K562 (cell line): ENCODE results near the gene AGRN. TPM values are rescaled to one million over a fixed set of nuclear protein-coding genes. Genes with fewer than 3 reads are reported as not detected.
A peak's percentile ranks its signal among the peaks of the same experiment; 100 is the strongest.

Source experiments
- ATF3 ChIP-seq, 2 experiments: fragments of 450-650 bp in 1 of 2; sonication (generic) in 1 of 2; formaldehyde crosslinking in 1 of 2; IDR thresholded peaks in 1 of 2; conservative IDR thresholded peaks in 1 of 2; 2 replicates each; pipeline versions ENCODE4 v1.6.1 to v1.8.1; 2016 to 2023; ENCODE audit warnings: mild to moderate bottlenecking in 2 of 2, moderate library complexity in 2 of 2, inconsistent platforms in 1 of 2, missing genetic modification reagents in 1 of 2
- CREB5 ChIP-seq: fragments of 250-450 bp; sonication (Bioruptor Pico); IDR thresholded peaks from 2 replicates; pipeline ENCODE4 v1.5.0; 2020; ENCODE audit warnings: mild to moderate bottlenecking
- CTCF ChIP-seq, 3 experiments: IDR thresholded peaks in 2 of 3; conservative IDR thresholded peaks in 1 of 3; 2 replicates each; pipeline ENCODE4 v1.5.1; 2011 to 2012; ENCODE audit warnings: low read length in 3 of 3, mild to moderate bottlenecking in 3 of 3, control low read depth in 2 of 3, improper control_type of control experiment in 1 of 3, inconsistent platforms in 1 of 3, low read depth in 1 of 3, mixed read lengths in 1 of 3, moderate library complexity in 1 of 3; ENCODE audit not compliant: insufficient read depth in 2 of 3
- CTCFL ChIP-seq: IDR thresholded peaks from 2 replicates; pipeline ENCODE4 v1.6.1; 2011; ENCODE audit warnings: borderline replicate concordance, low read depth, mild to moderate bottlenecking, moderate library complexity, low read length; ENCODE audit not compliant: insufficient read depth, poor library complexity, severe bottlenecking
- ELF1 ChIP-seq: fragments of 200-800 bp; sonication (Bioruptor generic); IDR thresholded peaks from 2 replicates; pipeline ENCODE4 v1.6.1; 2016; ENCODE audit warnings: missing genetic modification characterization, missing compliant biosample characterization
- FOS ChIP-seq: IDR thresholded peaks from 3 replicates; pipeline ENCODE4 v1.6.1; 2011; ENCODE audit not compliant: insufficient read length; ENCODE audit errors: extremely low read depth
- MIER1 ChIP-seq: fragments of 450-650 bp; IDR thresholded peaks from 2 replicates; pipeline ENCODE4 v1.6.1; 2016; ENCODE audit warnings: antibody characterized with exemption, mild to moderate bottlenecking, low read depth
- NFYB ChIP-seq: IDR thresholded peaks from 2 replicates; pipeline ENCODE4 v1.6.1; 2011; ENCODE audit warnings: mild to moderate bottlenecking, moderate library complexity; ENCODE audit not compliant: insufficient read length; ENCODE audit errors: extremely low read depth
- OTX1 ChIP-seq: fragments of 450-650 bp; formaldehyde crosslinking; IDR thresholded peaks from 2 replicates; pipeline ENCODE4 v1.4.0; 2022; ENCODE audit warnings: mild to moderate bottlenecking
- SIN3A ChIP-seq, 2 experiments: fragments of 150-350 bp in 1 of 2; IDR thresholded peaks; 2 replicates each; pipeline ENCODE4 v1.6.1; 2011 to 2016; ENCODE audit warnings: borderline replicate concordance in 2 of 2, low read depth in 2 of 2, low read length in 2 of 2, mild to moderate bottlenecking in 2 of 2, moderate library complexity in 2 of 2; ENCODE audit not compliant: control insufficient read depth in 1 of 2
- SMAD4 ChIP-seq: fragments of 250-450 bp; sonication (Bioruptor Pico); conservative IDR thresholded peaks from 2 replicates; pipeline ENCODE4 v1.8.0; 2021; ENCODE audit warnings: inconsistent platforms, mild to moderate bottlenecking, moderate library complexity
- UBTF ChIP-seq, 2 experiments: IDR thresholded peaks; 2 replicates each; pipeline ENCODE4 v1.6.1; 2012; ENCODE audit warnings: improper control_type of control experiment in 2 of 2, low read depth in 2 of 2, low read length in 2 of 2, borderline replicate concordance in 1 of 2
- YY1 ChIP-seq, 3 experiments: IDR thresholded peaks; 2 replicates each; pipeline ENCODE4 v1.6.1; 2011; ENCODE audit warnings: low read length in 2 of 3, mild to moderate bottlenecking in 2 of 3, moderate library complexity in 2 of 3, borderline replicate concordance in 1 of 3, control low read depth in 1 of 3, low read depth in 1 of 3; ENCODE audit not compliant: insufficient read depth in 3 of 3, insufficient replicate concordance in 2 of 3, control insufficient read depth in 1 of 3, insufficient read length in 1 of 3; ENCODE audit errors: extremely low read depth in 1 of 3
- polyA plus RNA-seq, 8 experiments: library from polyadenylated mRNA; depleted of rRNA in 4 of 8; stranded (reverse) in 5 of 8; unstranded in 3 of 8; fragments of >200 nt; fragmentation: Nextera tagmentation in 2 of 8; fragmentation: Illumina TruSeq in 1 of 8; extraction: Ambion mirVana in 2 of 8; extraction: Trizol in 1 of 8; gene quantifications; 2 replicates each; pipeline versions ENCODE4 v1.2.1 to v1.2.3, GENCODE V29; 2011 to 2014; ENCODE audit warnings: inconsistent platforms in 1 of 8, missing spikeins in 1 of 8
- total RNA-seq, 7 experiments: library from RNA; depleted of rRNA in 6 of 7; stranded (reverse); fragments of >200 nt in 6 of 7; fragmentation: Illumina TruSeq in 2 of 7; extraction: Trizol in 2 of 7; gene quantifications; 2 replicates each; pipeline versions ENCODE4 v1.2.1 to v1.2.3, GENCODE V29; 2011 to 2021; ENCODE audit warnings: low replicate concordance in 1 of 7

Gene AGRN
- total and polyA plus RNA-seq, 9 of the 15 experiments (the other 6 are each of a cell fraction or from before 2014, with no cell fraction given) = 0.04 to 111 (median 18.1) TPM

GRCh38 chr1:1019122-1019999 lies 559 bp upstream of the AGRN start (continued):
- peak; percentile 28; the same call in 1 of the 2 replicates for TF ChIP-seq SMAD4 (CRISPR knock-in tag)
- TF ChIP-seq ELF1 = peak; percentile 91
- TF ChIP-seq NFYB = peak; percentile 36
- peak; percentile 78 for TF ChIP-seq CTCFL
- TF ChIP-seq CREB5 (CRISPR knock-in tag) = no peak
- peak; percentile 49; the same call in 1 of the 2 replicates for TF ChIP-seq ATF3 (IDR thresholded peaks at IDR 0.05)
- no peak for TF ChIP-seq ATF3 (CRISPR knock-in tag; conservative IDR thresholded peaks at IDR 0.05)
- 0 out of 2 replicates have a peak, but pooled peaks have one; percentile 35 for TF ChIP-seq MIER1
- TF ChIP-seq UBTF (IDR thresholded peaks at IDR 0.05; ENCODE audit: borderline replicate concordance in 1 of 2, low read depth in 2 of 2, low read length in 2 of 2) = 0 out of 4 replicates have a peak, but pooled peaks of 1 of the 2 experiments have one; percentile 11
- TF ChIP-seq FOS = no peak
- 0 out of 2 replicates have a peak, but pooled peaks have one; percentile 5 for TF ChIP-seq OTX1 (CRISPR knock-in tag)
- peak; percentile 40 to 74 (median 59); a peak in 4 of 6 replicates for TF ChIP-seq CTCF (IDR thresholded peaks at IDR 0.05 in 2 of 3, conservative IDR thresholded peaks at IDR 0.05 in 1 of 3; ENCODE audit: insufficient read depth in 2 of 3, low read depth in 1 of 3, low read length in 3 of 3)
- TF ChIP-seq SIN3A (IDR thresholded peaks at IDR 0.05; ENCODE audit: borderline replicate concordance in 2 of 2, control insufficient read depth in 1 of 2, low read depth in 2 of 2, low read length in 2 of 2) = 0 out of 4 replicates have a peak, but pooled peaks of 1 of the 2 experiments have one; percentile 57
- TF ChIP-seq YY1 (IDR thresholded peaks at IDR 0.05; ENCODE audit: borderline replicate concordance in 1 of 3, control insufficient read depth in 1 of 3, extremely low read depth in 1 of 3, insufficient read depth in 3 of 3, insufficient read length in 1 of 3, insufficient replicate concordance in 2 of 3, low read depth in 1 of 3, low read length in 2 of 3) = peak in 1 of 3 experiments; percentile 3
